GM12873 (cell line): ENCODE measurements around the gene ANO2.
A peak's percentile ranks its signal among the peaks of the same experiment; 100 is the strongest.

Experiments
- CTCF ChIP-seq: IDR thresholded peaks from 2 replicates; pipeline ENCODE4 v1.5.1; 2012; ENCODE audit warnings: low read depth, mild to moderate bottlenecking, moderate library complexity, low read length, control low read depth; ENCODE audit not compliant: insufficient read depth; ENCODE audit errors: missing control alignments

Gene ANO2

DNA sequence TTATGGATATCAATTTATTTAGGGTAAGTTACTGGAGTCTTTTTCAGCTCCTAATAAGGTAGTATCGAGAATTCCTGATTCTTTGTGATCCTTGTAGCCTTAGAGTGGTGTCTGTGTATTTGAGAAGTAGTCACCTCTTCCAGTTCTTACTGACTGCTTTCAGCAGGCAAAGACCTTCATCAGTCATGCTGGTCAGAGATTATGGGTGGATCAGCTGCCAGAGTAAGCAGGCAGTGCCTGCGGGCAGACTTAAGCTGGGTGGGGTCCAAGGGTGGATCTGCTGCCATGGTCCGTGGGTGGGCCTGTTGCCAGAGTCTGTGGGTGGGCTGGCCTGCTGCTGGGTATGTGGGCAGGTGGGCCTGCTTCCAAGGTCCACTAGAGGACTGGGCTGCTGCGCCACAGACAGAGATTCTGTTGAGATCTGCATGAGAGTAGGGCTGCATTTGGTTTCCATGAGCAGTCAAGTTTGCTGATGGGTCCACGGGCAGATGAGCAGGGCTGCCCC, 188.7 kb downstream of the ANO2 start:
- no peak for TF ChIP-seq CTCF

DNA sequence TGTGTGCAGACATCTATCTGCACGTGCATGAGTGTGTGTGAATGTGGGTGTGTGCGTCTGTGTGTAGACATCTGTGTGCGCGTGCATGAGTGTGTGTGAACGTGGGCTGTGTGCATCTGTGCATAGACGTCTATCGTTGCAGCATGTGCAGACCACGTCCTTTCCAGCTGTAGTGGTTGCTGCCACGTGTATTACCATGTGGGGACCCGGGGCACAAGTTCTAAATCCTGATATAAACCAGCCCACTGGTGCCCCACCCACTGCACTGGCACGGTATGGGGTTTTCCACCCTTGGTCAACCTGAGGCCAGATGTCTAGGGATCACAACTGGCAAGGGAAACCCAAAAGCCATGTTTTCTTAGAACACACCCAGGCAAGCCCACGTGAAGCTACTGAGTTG, 197.0 kb downstream of the ANO2 start:
- no peak for TF ChIP-seq CTCF

DNA sequence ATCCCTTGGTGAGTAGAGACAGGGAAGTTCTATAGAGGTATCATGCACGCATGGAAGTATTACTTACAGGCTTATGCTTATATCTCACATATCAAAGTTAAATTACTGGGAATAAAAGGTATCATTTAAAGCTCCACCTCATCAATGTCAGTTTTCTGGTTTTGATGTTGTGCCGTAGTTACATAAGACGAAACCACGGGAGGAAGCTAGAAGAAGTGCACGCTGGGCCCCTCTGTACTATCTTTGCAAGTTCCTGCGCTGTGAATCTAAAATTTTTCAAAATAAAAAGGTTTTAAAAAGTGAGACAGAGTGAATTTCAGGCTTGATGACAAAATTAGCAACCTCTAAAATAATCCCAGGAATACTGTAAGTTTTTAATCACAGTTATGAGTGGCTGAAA, 198.1 kb downstream of the ANO2 start:
- TF ChIP-seq CTCF, result no peak

GRCh38 chr12:5746036-5746908, 198.8 kb downstream of the ANO2 start:
- TF ChIP-seq CTCF, result no peak

DNA sequence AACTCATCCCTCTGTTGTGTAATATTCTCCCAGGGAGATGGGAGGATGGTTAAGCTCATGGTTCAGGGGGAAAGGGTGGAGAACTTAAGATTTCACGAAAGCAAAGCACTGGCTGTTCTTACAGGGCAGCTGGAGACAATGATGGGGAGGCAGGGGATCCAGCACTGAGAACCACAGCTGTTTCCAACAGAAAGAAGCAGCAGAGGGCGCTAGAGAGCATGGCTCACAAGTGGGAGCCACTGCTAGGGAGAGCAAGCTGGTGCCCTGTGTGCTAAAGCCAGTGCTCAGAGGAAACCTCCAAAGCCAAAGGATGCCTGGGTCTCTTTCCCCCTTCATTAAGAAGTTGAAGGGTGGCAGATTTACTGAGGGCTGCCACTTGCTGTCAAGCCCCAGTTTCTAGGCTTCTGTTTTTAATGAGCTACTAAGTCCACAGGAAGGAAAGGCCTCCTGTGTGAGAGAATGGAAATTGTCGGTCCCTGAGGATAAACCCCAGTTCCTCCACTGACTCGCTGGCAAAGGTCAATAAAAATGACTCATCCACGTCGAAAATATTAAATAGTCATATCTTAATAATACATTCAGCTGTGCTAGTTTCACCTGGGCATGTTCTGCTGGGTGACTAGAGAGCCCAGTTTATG, 199.7 kb downstream of the ANO2 start:
- peak; percentile 97 for TF ChIP-seq CTCF

GRCh38 chr12:5742258-5742657, 202.8 kb downstream of the ANO2 start:
- no peak for TF ChIP-seq CTCF

- no peak for TF ChIP-seq CTCF
These were observed 205.1 kb downstream of the ANO2 start for GRCh38 chr12:5739917-5740316.
